ENCODE measurements around the gene SH3BGRL3. TPM values are rescaled to one million over a fixed set of nuclear protein-coding genes. Genes with fewer than 3 reads are reported as not detected.
A peak's percentile ranks its signal among the peaks of the same experiment; 100 is the strongest.
"Not testable (repeated sequence)": the region's sequence is repeated elsewhere in the genome, so short reads cannot be mapped to it uniquely, and the experiment has no call there.

Gene SH3BGRL3
- total RNA-seq (2014; rRNA removed; shearing (Covaris generic)), result 143 and 314 TPM in 2 replicates
- 384 and 469 TPM in 2 replicates for polyA plus RNA-seq (2015; cell fraction: cytosol; rRNA removed)
- 82.7 and 84.7 TPM in 2 replicates for polyA plus RNA-seq (2015; cell fraction: nucleus; rRNA removed)

DNA sequence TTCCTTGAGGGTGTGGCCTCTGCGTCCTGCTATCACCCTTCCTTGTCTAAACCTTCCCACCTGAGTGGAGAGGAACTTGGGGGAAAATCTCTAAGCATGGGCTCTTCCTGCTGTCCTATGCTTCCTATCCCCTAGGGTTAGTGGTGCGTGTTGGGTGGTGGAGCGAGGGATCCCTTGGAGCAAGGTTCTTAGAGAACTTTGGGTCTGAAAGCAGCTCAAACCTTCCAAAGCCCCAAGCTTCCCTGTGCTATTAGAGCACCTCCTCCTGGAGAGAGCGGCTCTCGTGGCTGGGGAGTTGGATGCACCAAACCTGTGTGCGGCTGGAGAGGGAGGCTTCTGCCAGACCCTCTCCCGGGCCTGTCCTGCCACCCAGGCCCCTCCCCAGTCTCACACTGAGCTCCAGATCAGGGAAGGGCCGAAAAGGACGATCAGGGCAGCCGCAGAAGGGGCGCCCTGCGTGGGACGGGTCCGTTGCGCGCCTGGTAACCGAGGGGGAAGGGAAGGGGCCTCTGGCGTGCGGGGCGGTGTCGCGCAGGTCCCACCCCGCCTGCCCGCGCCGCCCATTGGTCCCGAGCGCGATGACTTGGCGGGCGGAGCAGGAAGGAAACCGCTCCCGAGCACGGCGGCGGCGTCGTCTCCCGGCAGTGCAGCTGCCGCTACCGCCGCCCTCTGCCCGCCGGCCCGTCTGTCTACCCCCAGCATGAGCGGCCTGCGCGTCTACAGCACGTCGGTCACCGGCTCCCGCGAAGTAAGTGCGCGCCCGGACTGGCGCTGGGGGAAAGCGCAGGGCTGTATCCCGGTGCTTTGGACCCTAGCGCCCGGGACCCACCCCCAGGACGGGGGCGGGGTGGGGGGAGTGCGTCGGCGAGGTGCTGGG lies at the start of gene SH3BGRL3:
Gene SH3BGRL3, plus strand, starts transcription at position 631 of the 877 bp plus-strand sequence. Its CDS starts 70 bp downstream, at position 701.
- DNase-seq (ENCODE audit: low read depth), result peak; percentile 88

DNA sequence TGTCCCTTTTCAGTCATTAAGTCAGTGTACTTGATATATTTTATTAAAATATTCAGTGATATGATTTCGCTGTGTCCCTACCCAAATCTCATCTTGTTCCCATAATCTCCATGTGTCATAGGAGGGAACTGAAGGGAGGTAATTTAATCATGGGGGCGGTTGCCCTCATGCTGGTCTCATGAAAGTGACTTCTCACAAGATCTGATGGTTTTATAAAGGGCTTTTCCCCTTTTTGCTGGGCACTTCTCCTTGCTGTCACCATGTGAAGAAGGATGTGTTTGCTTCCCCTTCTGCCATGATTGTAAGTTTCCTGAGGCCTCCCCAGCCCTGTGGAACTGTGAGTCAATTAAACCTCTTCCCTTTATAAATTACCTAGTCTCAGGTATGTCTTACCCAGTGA lies 49.2 kb upstream of the SH3BGRL3 start:
- not testable (repeated sequence) for DNase-seq (ENCODE audit: low read depth)

DNA sequence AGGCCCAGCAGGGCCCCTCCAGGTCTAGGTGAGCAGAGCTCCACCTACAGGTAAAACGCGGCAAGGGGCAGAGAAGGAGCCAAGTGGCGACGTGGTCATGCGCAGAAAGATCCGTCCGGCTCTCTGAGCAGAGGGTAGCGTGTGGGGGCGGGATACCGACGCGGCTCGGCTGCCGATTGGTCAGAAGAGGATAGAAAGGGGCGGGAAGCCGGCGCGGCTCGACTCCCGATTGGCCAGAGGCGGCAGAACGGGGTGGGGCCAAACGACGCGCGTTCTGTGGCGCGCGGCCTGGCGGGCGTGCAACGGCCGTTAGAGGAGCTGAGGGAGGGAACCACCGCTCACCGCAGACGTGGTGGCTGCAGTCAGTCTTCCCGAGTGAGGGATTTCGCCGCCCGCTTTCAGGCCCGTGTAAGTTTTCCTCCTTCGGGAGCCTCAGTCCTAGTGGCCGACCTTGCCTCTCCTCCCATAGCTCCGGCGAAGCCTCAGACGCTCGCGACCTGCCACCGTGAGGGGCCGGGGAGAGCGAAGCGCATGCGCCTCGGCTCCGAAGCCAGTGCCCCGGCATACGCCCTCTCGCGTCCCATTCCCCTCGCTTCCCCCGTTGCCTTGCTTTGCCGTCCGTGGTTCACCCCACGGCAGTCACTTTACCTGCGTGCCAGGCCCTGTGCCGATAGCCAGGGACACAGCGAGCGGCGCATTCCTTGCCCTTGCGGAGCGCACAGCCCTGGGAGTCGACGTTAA lies 45.8 kb upstream of the SH3BGRL3 start, which contains the start of gene CEP85:
Gene CEP85, plus strand, starts transcription at position 298 of the 741 bp plus-strand sequence. CDS start 5,584 bp downstream, outside the sequence.
- DNase-seq (ENCODE audit: low read depth), result peak; percentile 96

DNA sequence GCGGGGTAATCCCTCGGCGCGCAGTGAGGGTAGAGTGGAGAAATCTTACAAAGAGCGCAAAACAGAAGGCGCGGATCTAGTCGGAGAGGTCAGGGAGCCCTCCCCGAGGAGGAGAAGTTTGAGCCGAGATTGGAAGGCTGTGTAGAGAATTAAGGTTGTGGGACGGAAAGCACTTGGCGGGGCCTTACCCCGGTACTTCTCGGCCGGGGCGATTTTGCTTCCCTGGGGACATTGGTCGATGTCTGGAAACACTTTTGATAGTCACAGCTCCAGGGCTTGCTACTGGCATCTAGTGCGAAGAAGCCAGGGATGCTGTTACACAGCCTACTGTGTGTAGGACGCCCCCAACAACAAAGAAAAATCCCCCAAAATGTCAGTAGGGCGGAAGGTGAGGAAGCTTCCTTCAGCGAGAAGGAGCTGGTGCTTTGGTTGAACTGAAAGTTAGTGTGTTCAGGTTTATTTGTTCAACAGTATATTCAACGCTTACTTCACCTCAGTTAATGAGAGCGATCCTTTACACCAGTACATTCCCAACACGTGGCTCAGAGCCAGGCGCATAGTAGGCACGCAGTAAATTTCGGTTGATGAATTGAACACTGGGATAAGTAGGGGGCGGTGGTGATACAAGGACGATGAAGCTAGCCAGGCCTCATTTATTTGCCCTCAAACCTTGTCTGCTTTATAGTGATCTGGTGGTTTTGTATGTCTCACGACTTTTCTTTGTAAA lies 45.1 kb upstream of the SH3BGRL3 start:
- peak; percentile 29 for DNase-seq (ENCODE audit: low read depth)

DNA sequence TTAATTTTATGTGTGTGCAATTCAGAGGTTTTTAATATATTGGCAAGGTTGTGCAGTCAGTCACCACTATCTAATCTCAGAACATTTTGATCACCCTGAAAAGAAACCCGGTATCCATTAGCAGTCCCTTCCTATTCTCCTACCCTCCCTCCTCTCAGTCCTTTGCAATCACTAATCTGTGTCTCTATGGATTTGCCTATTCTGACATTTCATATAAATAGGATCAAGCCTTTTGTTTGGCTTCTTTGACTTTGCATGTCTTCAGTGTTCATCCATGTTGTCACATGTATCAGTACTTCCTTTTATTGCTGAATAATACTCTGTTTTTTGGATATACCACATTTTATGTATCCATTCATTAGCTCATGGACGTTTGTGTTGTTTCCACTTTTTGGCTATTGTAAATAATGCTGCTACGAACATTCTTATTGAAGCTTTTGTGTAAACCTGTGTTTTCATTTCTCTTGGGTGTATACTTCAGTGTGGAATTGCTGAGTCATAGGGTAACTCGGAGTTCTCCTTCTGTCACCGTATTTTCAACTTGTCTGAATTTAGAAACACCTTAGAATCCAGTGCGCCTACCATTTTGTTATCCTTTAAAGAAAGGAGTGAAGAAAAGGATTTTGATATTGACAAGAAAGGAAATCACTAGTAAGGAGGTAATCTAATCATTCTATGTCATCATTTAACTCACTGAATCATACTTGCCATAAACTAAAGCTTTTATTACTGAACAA lies 42.5 kb upstream of the SH3BGRL3 start:
- peak; percentile 3 for DNase-seq (ENCODE audit: low read depth)

DNA sequence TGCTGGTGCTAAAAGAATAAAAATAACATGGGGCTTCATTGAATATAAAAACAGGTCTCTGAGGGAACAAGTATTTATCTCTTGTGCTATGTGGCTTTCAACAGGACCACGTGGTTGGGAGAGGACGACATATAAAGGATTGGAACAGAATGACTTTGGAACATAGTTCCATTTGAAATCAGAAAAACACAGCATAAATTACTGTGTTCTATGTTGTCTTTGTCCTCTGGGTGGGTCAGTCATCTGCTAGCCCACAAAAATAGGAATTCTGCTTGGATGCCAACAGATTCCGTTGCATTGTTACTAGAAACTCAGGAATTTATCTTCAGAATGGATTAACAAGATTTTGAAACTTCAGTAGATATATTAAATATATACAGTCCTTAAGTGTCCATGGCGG lies 40.0 kb upstream of the SH3BGRL3 start:
- no peak for DNase-seq (ENCODE audit: low read depth)

DNA sequence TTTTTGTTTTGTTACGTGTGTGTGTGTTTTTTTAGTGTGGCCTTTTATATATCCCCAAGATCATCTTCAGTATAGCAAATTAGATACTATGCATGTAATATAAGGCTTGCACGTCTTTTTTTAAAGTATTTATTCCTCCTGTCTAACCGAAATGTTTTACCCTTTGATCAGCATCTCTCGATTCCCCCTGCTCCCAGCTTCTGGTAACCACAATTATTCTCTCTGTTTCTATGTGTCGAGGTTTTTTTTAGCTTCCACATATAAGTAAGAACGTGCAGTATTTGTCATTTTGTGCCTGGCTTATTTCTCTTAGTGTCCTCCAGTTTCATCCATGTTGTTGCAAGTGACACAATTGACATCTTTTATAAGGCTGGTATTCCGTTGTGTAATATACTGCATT lies 27.2 kb upstream of the SH3BGRL3 start:
- no peak for DNase-seq (ENCODE audit: low read depth)

DNA sequence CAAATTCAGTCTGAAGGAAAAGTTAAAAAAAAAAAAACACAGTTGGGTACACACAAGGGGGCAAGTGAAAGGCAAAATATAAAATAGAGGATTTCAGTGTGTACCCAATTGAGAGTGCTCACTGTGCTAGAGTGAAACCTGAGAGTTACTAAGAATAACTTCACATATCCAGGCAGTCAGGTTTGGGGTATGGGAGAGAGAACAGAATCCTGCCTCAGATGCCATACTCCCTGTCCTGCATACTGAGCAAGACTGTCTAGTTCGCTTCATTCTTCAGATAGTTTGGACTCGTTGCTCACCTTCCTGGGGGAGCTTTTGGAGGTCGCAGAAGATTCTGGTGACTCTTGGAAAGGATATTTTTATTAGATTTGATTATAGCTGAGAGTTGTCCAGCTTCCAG lies 25.5 kb upstream of the SH3BGRL3 start:
- no peak for DNase-seq (ENCODE audit: low read depth)

DNA sequence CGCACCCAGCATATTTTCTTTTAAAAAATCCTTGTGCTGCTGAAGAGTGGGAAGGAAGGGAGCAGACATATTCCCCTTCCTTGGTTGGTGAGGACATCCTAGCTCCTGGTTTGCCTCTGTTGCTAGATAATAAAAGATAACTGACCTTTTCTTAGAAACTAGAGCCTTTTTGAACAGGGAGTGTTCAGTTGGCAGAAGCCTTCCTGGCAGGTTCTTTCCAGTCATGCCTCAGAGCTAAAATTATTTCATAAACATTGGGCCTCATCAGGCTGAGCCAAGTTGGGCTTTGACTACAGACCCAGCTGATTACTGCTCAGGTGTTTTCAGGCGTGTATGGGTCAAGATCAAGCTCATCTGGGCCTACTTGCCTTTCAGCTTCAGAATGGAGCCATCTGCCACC lies 22.7 kb upstream of the SH3BGRL3 start:
- DNase-seq (ENCODE audit: low read depth), result no peak

DNA sequence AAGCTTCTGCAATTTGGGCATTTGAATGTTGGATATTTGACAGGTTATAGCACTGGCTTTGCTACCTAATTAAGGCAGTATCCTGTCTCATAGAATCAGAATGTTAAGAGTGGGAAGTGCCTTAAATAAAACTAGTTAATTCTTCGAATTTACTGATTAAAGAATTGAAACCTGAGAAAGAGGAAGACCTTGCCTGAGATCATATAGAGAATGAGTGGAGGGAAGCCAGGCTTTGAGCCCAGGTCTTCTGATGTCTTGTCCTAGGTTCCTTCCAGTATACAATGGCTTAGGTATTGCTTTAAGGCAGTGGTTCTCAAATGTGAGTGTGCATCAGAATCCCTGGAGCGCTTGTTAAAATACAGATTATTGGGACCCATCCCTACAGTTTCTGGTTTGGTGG lies 20.9 kb upstream of the SH3BGRL3 start:
- DNase-seq (ENCODE audit: low read depth), result no peak

DNA sequence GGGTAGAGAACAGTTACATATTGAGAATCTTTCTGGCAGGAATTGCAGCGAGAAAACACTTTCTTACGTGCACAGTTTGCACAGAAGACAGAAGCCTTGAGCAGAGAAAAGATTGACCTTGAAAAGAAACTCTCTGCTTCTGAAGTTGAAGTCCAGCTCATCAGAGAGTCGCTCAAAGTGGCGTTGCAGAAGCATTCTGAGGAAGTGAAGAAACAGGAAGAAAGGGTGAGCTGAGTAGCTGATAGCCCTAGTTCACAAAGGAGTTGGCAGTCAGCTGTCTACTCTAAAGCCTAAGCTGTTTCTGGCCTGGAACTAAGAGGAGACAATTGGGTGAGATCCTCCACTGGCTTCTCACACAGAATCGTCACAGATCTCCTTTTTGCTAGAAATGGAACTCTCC lies 20.3 kb upstream of the SH3BGRL3 start:
- DNase-seq (ENCODE audit: low read depth), result no peak

DNA sequence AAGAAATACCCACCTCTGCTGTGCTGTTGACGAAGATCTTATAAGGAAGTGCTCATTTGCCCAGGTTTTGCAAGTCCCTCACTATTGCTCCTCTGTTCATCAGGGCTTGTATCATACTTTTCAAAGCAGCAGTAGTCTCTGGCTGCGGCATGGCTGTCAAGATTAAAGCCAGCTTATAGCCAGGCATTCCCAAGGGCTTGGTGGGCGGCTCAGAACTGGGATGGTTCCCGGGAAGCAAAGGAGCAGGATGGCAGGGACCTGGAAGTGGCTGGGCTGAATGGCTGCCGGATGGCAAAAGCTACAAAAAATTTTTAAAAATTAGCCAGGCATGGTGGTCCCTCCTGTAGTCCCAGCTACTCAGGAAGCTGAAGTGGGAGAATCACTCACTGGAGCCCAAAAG lies 16.7 kb upstream of the SH3BGRL3 start:
- DNase-seq (ENCODE audit: low read depth), result no peak

DNA sequence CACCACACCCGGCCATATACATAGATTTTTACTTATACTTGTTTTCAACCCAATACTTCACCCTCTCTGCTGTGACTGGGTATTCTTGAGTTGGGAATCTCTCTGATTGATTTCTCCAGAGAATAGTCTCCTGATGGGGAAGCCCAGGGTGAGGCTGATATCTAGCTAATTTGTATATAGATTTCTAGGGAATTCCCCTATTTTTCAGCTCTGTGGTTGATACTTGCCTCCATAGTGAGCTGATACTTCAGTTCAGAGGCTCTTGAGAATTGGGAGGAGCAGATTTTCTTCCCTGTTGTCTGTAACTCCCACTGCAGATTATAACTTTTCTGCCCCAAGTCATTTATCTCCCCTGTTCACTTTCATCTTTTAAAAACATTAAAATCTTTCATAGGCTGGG lies 14.5 kb upstream of the SH3BGRL3 start:
- DNase-seq (ENCODE audit: low read depth), result no peak

DNA sequence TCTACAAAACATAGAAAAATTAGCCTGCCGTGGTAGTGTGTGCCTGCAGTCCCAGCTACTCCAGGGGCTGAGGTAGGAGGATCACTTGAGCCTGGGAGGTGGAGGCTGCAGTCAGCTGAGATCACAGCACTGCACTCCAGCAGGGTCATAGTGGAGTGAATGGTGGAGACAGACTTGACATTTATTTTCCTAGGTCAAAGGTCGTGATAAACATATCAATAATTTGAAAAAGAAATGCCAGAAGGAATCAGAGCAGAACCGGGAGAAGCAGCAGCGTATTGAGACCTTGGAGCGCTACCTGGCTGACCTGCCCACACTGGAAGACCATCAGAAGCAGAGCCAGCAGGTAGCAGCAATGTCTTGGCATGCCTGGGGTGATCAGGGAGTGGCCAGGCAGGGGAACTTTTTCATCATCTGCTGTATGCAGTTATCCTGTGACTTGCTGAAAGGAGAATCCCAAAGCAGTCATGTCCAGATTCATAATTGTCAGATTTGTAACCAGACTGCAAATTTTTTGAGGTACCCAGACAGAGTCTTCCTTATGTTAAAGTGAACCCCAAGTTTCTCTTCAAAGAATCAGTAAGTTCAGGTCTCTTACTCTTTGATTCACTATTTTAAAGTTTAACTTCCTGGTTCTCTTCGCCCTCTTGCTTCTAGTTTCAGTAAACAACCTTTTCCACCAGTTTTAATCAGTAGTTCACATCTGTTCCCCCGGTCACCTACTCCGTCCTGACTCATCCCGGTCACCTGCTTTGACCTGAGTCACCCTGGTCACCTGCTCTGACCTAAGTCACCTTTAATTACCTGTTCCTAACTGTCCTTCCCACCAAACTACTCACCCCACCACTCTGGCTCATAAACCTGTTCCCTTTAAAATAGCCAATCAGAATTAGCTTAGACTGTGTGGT lies 11.3 kb upstream of the SH3BGRL3 start:
- no peak for DNase-seq (ENCODE audit: low read depth)

DNA sequence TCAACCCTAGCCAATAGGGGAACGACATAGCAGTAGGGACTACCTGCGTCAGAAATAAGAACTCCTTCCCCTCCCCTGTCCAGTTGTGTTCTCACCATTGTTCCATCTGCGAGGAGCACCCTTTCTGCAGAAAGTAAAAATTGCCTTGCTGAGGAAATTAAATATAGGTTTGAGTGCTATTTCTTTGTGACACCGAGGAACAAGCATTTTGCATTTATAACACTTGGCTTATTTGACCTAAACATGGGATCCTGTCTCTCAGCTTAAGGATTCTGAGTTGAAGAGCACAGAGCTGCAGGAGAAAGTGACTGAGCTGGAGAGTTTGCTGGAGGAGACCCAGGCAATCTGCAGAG lies 10.7 kb upstream of the SH3BGRL3 start:
- DNase-seq (ENCODE audit: low read depth), result no peak

DNA sequence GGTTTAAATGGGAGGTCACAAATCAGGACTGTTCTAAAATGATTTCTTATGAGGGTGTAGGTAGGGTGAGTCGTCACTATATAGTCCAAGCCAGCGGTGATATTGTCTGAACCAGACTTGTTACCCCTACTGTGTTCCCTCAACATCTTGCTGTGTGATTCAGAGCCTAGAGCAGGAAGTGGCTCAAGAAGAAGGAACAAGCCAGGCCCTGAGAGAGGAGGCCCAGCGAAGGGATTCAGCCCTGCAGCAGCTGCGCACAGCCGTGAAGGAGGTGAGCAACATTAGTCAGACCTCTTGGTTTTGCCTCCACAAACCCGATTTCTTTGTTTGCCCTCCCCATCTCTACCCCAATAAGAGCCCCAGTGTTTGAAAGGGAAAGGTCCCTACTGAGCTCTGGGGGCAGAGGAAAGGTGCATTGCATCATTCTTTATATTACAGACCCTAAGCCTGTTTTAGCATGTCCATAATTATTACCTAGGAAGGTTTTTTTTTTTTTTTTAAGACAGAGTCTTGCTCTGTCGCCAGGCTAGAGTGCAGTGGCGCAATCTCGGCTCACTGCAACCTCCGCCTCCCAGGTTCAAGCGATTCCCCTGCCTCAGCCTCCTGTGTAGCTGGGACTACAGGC lies 5.0 kb upstream of the SH3BGRL3 start:
- DNase-seq (ENCODE audit: low read depth), result peak; percentile 70

DNA sequence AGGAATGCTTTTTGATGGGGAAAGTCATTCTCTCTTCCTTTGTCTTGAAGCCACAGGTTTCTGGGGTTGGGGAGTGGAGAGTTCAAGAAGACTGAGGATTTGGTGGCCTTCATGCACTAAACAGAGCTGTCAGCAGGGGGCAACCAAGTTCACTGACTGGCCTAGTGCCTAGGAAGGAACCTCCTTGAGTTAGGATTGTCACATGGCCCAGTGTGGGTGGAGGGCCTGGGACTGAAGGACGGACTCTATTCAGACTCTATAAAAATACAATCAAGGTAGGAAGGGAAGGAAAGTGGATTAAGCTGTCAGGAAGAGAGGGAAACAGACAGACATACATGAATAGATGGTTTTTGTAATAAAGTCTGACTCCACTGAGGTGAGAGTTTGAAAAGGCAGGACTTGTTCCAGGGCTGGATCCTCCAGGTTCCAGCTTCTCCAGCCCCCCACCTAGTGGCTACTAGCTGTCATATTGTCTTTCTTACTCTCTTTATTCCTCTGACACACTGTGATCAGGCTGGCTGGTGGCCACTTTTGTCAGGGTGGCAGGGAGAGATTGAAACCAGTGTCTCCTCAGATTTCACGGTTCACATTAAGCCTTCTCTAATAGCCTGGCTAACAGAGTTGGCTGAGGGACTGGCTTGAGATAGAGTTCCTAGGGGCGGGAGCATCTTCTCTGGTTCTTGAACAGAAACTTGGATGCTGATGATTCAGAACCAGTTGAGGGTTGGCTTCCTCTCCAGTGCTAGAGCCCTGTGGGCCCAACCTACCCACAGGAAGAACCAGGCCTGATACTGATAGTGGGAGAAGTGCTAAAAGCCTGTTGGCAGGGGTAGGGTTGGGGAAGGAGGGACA lies 4.1 kb upstream of the SH3BGRL3 start:
- DNase-seq (ENCODE audit: low read depth), result peak; percentile 97

DNA sequence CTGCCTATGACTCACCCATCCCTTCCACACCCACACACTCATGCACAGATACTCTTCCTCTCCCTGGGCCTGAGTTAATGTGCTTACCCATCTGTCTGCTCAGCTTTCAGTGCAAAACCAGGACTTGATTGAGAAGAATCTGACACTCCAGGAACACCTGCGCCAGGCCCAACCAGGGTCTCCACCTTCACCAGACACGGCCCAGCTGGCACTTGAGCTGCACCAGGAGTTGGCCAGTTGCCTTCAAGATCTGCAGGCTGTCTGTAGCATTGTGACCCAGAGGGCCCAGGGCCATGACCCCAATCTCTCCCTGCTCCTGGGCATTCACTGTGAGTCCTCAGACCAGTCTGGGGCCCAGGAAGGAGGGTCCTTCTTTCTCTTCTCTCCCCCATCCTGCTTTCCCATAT lies 3.5 kb upstream of the SH3BGRL3 start:
- DNase-seq (ENCODE audit: low read depth), result no peak
